Heart left ventricle (tissue), 13 donors: ENCODE measurements around the gene NME5.

ENCODE experiments used
- CTCF ChIP-seq, 12 donors: fragments of 200-600 bp; sonication (generic) in 4 of 12; IDR thresholded peaks; one replicate each; pipeline versions ENCODE4 v1.5.0 to v1.8.0; 2018 to 2022; ENCODE audit warnings: antibody characterized with exemption in 12 of 12, mild to moderate bottlenecking in 5 of 12
- POLR2A ChIP-seq, 2 donors: fragments of 450-650 bp; IDR thresholded peaks; one replicate each; pipeline ENCODE4 v1.6.1; 2017; ENCODE audit warnings: antibody characterized with exemption in 2 of 2, mild to moderate bottlenecking in 2 of 2, moderate library complexity in 2 of 2
- donor health status: ischemic (EF 13 %, LVEDD 7.1; RV severe dilation, severe dysfunction).
- donor health status: DM: no; HTN: yes; CAD: no.
- donor health status: DM: no; HTN: no; CAD: no.
- donor health status: ischemic (EF 25% LVEDD 6.9; RV normal size, moderate dysfunction).
- donor health status: ischemic (EF 25% LVEDD 5.7; RV mildly dilated, moderate dysfunction).
- donor health status: ischemic (EF 35%, LVEDD 5.7; RV mildly dilated, moderate dysfunction).
- donor health status: nonischemic (EF 11% LVEDD 7.7; RV severe dilation, severe dysfunction).
- donor health status: DM: yes; HTN: yes; CAD: no.
- donor health status: PGD.
- donor health status: ischemic (EF 29% LVEDD 5.4; RV normal size, mild dysfunction).
- donor health status: nonischemic (EF 23%, LVEDD 6.1; RV moderate dilation, normal function).

GRCh38 chr5:138105709-138106108, 33.5 kb downstream of the NME5 start:
- no peak for TF ChIP-seq CTCF (IDR thresholded peaks at IDR 0.05)
- TF ChIP-seq POLR2A (IDR thresholded peaks at IDR 0.05) = no peak
